GM19324 (cell line): ENCODE measurements around the gene ABCA3.
"Not testable (repeated sequence)": the region's sequence is repeated elsewhere in the genome, so short reads cannot be mapped to it uniquely, and the experiment has no call there.

Source experiments
- ATAC-seq: cut with Tn5 transposase; IDR thresholded peaks from one replicate; pipeline ENCODE4 v1.9.1; 2021; ENCODE audit warnings: mild to moderate bottlenecking, moderate library complexity; ENCODE audit not compliant: unreplicated experiment, low FRiP score

ABCA3 gene

GRCh38 chr16:2282866-2283555 lies 57.5 kb downstream of the ABCA3 start:
- no peak for ATAC-seq

- no peak for ATAC-seq
Observed at GRCh38 chr16:2282262-2282661, 58.3 kb downstream of the ABCA3 start.

GRCh38 chr16:2280981-2281542 lies 59.5 kb downstream of the ABCA3 start:
- no peak for ATAC-seq

GRCh38 chr16:2280461-2280860 lies 60.1 kb downstream of the ABCA3 start:
- no peak for ATAC-seq

GRCh38 chr16:2278956-2279800 lies 61.4 kb downstream of the ABCA3 start:
- no peak for ATAC-seq

GRCh38 chr16:2278272-2278608 lies 62.3 kb downstream of the ABCA3 start:
- ATAC-seq = no peak

GRCh38 chr16:2277466-2278271 lies 62.9 kb downstream of the ABCA3 start:
- no peak for ATAC-seq

- no peak for ATAC-seq
Observed at GRCh38 chr16:2276368-2277195, 63.9 kb downstream of the ABCA3 start.

GRCh38 chr16:2275476-2276367 lies 64.8 kb downstream of the ABCA3 start:
- no peak for ATAC-seq

GRCh38 chr16:2273931-2274330 lies 66.6 kb downstream of the ABCA3 start:
- ATAC-seq = no peak

GRCh38 chr16:2273484-2273883 lies 67.0 kb downstream of the ABCA3 start:
- no peak for ATAC-seq

- no peak for ATAC-seq
Observed at GRCh38 chr16:2271848-2272461, 68.6 kb downstream of the ABCA3 start.

GRCh38 chr16:2270588-2271470 lies 69.7 kb downstream of the ABCA3 start:
- no peak for ATAC-seq

- ATAC-seq = no peak
Observed at GRCh38 chr16:2270070-2270462, 70.5 kb downstream of the ABCA3 start.

GRCh38 chr16:2267913-2268666 lies 72.4 kb downstream of the ABCA3 start, which contains the start of gene RNPS1:
TSS of gene RNPS1 (minus strand) at chr16:2268126. CDS start at chr16:2264643, 3,483 bp downstream.
- peak; percentile 86 for ATAC-seq

GRCh38 chr16:2267505-2267912 lies 73.0 kb downstream of the ABCA3 start:
- ATAC-seq = peak; percentile 62

- ATAC-seq = not testable (repeated sequence)
Observed at GRCh38 chr16:2266887-2267286, 73.6 kb downstream of the ABCA3 start.
